Adrenal gland (tissue), 12 donors: Measurements from ENCODE around the gene PRKD1. TPM values are rescaled to one million over a fixed set of nuclear protein-coding genes. Genes with fewer than 3 reads are reported as not detected.

Experiments used
- DNase-seq, 7 donors: peaks; one replicate each; pipeline ENCODE4 v3.0.0-alpha.2; 2019 to 2020
- H3K27ac ChIP-seq, 5 donors: fragments of 200-600 bp; sonication (generic) in 4 of 5; 1 replicate in 3 of 5; 2 replicates in 2 of 5; pipeline versions ENCODE4 v1.5.1 to v1.8.0; 2016 to 2020; ENCODE audit warnings: mild to moderate bottlenecking in 1 of 5
- H3K27me3 ChIP-seq: fragments of 200-600 bp; 2 replicates; pipeline ENCODE4 v1.8.0; 2021
- H3K36me3 ChIP-seq, 2 donors: fragments of 200-600 bp; replicated peaks in 1 of 2; 1 replicate in 1 of 2; 2 replicates in 1 of 2; pipeline versions ENCODE4 v1.5.1 to v1.8.0; 2018 to 2022
- H3K4me1 ChIP-seq, 2 donors: fragments of 200-600 bp; replicated peaks in 1 of 2; 1 replicate in 1 of 2; 2 replicates in 1 of 2; pipeline versions ENCODE4 v1.5.1 to v1.8.0; 2018 to 2021
- H3K4me3 ChIP-seq, 4 donors: fragments of 200-600 bp; sonication (generic) in 3 of 4; one replicate each; pipeline ENCODE4 v1.5.1; 2016 to 2018
- H3K9me3 ChIP-seq, 3 donors: fragments of 200-600 bp; sonication (generic) in 1 of 3; replicated peaks in 1 of 3; 1 replicate in 2 of 3; 2 replicates in 1 of 3; pipeline versions ENCODE4 v1.5.1 to v1.8.0; 2016 to 2021
- POLR2A ChIP-seq, 2 donors: fragments of 450-650 bp; IDR thresholded peaks; one replicate each; pipeline ENCODE4 v1.6.1; 2017; ENCODE audit warnings: antibody characterized with exemption in 2 of 2, mild to moderate bottlenecking in 2 of 2, moderate library complexity in 1 of 2
- WGBS, 4 donors: extraction: QIAGEN DNeasy Blood & Tissue Kit in 2 of 4; methylation state at CpG; one replicate each; pipeline versions ENCODE4 v1.1.5 to v1.1.7; 2013 to 2017; 5-methylcytosine and 5-hydroxymethylcytosine counted together
- intact Hi-C, 2 donors: fragments of 100-400 bp; cut with DNase I; formaldehyde crosslinking; loops; one replicate each; pipeline versions ENCODE4 v1.14.1 to v1.15.0; 2022 to 2023
- polyA plus RNA-seq, 3 donors: library from polyadenylated mRNA; stranded (reverse); fragments of 200-250 nt in 2 of 3; fragments of 350-450 nt in 1 of 3; fragmentation: Illumina TruSeq in 1 of 3; extraction: RNeasy Lipid Tissue Mini Kit (QIAGEN cat#74804) in 1 of 3; gene quantifications; one replicate each; pipeline ENCODE4 v1.2.3, GENCODE V29; 2013 to 2014
- total RNA-seq, 9 donors: library from RNA; depleted of rRNA in 4 of 9; stranded (reverse); fragments of >200 nt in 4 of 9; fragments of 120-200 nt in 1 of 9; fragmentation: NEBNext Ultra II Directional in 1 of 9; extraction: Animal tissue kit (Norgen Biotek cat#: 25700) in 1 of 9; gene quantifications; one replicate each; pipeline versions ENCODE4 v1.1.0 to v1.2.4, GENCODE V29; 2013 to 2023
- TF ChIP-seq, protein P1 (sequence below), 6 experiments: fragments of 450-650 bp in 4 of 6; fragments of 200-600 bp in 2 of 6; sonication (generic) in 1 of 6; IDR thresholded peaks; 1 replicate in 5 of 6; 2 replicates in 1 of 6; pipeline versions ENCODE4 v1.5.1 to v1.8.0; 2016 to 2021; ENCODE audit warnings: antibody characterized with exemption in 6 of 6, mild to moderate bottlenecking in 2 of 6, moderate library complexity in 1 of 6
- donor health status: healthy with polysubstance abuse.
- donor health status: Bipolar disorder and iron deficiency.
- donor health status: DM: yes; HTN: yes; CAD: no.
- donor health status: DM: no; HTN: no; CAD: no.
- donor health status: DM: no; HTN: no; CAD: no.
- donor health status: DM: yes; HTN: yes; CAD: no.

PRKD1 gene
- total and polyA plus RNA-seq, 12 donors = 6.9 to 30.1 (median 22.0) TPM

DNA sequence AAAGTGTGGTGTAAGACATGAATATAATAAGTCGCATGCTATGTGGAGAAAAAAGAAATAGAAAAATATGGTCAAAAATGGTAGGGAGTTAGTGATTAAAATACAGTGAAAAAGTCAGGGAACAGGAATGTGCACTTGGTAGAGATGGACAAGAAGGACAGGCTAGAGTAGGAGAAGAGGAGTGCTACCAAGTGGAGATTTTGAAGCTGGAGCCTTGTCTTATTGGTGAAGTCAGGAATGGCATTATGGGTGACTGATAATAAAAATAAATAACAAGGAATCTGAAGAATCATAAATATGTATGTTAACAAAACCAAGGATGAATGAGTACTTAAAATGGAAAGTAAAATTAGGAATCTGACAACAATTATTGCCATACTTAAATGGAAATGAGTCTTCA lies 204.8 kb downstream of the PRKD1 start:
- no peak for DNase-seq
- H3K9me3 ChIP-seq = no peaks in the 10 kb centered on the region
- H3K4me1 ChIP-seq = peaks cover 8 to 25% of the 10 kb centered on the region in 2 donors
- no peaks in the 10 kb centered on the region for H3K36me3 ChIP-seq
- 95 to 97% (median 96%) methylated on average over 1 of the region's 1 CpG for WGBS, 4 donors
- no peak overlapping the region for H3K4me3 ChIP-seq
- H3K27ac ChIP-seq = no peak overlapping the region
- no peak for TF ChIP-seq POLR2A (IDR thresholded peaks at IDR 0.05)
- intact Hi-C loops = no loop called here
- H3K27me3 ChIP-seq = no peaks in the 10 kb centered on the region

GRCh38 chr14:29721586-29721985 lies 206.1 kb downstream of the PRKD1 start:
- no peaks in the 10 kb centered on the region for H3K36me3 ChIP-seq
- no peak overlapping the region for H3K27ac ChIP-seq
- H3K4me1 ChIP-seq = peaks cover 8 to 27% of the 10 kb centered on the region in 2 donors
- intact Hi-C loops = no loop called here
- H3K27me3 ChIP-seq = no peaks in the 10 kb centered on the region
- no peaks in the 10 kb centered on the region for H3K9me3 ChIP-seq
- WGBS, 4 donors = 50 to 75% (median 58%) methylated on average over 2 of the region's 2 CpGs
- no peak for DNase-seq
- no peak for TF ChIP-seq POLR2A (IDR thresholded peaks at IDR 0.05)
- TF ChIP-seq, protein P1, sequence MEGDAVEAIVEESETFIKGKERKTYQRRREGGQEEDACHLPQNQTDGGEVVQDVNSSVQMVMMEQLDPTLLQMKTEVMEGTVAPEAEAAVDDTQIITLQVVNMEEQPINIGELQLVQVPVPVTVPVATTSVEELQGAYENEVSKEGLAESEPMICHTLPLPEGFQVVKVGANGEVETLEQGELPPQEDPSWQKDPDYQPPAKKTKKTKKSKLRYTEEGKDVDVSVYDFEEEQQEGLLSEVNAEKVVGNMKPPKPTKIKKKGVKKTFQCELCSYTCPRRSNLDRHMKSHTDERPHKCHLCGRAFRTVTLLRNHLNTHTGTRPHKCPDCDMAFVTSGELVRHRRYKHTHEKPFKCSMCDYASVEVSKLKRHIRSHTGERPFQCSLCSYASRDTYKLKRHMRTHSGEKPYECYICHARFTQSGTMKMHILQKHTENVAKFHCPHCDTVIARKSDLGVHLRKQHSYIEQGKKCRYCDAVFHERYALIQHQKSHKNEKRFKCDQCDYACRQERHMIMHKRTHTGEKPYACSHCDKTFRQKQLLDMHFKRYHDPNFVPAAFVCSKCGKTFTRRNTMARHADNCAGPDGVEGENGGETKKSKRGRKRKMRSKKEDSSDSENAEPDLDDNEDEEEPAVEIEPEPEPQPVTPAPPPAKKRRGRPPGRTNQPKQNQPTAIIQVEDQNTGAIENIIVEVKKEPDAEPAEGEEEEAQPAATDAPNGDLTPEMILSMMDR (IDR thresholded peaks at IDR 0.05) = no peak
- H3K4me3 ChIP-seq = no peak overlapping the region

DNA sequence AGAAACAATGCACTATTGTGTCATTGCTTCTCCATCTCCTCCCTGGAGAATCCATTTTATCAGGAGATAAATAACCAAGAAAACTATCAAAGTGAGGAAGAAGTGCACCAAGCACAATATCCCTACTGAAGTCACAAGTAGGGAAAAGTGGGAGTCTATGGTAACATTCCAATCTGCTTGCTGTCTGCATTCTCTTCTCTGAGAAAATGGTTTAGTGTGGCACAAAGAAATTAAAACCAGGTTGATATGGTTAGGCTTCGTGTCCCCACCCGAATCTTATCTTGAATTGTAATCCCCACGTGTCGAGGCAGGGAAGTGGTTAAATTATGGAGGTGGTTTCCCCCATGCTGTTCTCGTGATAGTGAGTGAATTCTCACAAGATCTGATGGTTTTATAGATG lies 209.7 kb downstream of the PRKD1 start:
- no peak overlapping the region for H3K27ac ChIP-seq
- intact Hi-C loops = no loop called here
- no peak for TF ChIP-seq POLR2A (IDR thresholded peaks at IDR 0.05)
- TF ChIP-seq, protein P1 (IDR thresholded peaks at IDR 0.05) = no peak
- no peak for DNase-seq
- 63 to 78% (median 75%) methylated on average over 5 of the region's 5 CpGs for WGBS, 4 donors
- no peaks in the 10 kb centered on the region for H3K27me3 ChIP-seq
- no peaks in the 10 kb centered on the region for H3K36me3 ChIP-seq
- H3K4me1 ChIP-seq = peaks cover 12 to 24% of the 10 kb centered on the region in 2 donors
- no peaks in the 10 kb centered on the region for H3K9me3 ChIP-seq
- no peak overlapping the region for H3K4me3 ChIP-seq

- WGBS, 4 donors = 15 to 28% (median 20%) methylated on average over 1 of the region's 1 CpG
- peak in 6 of 7 donors; percentile 11 to 51 (median 15) for DNase-seq
- Histone ChIP-seq H3K36me3 (no peaks in the 10 kb centered on the region), H3K27ac (peak overlapping the region in 2 of 5 donors; percentile 33 to 45), H3K9me3 (no peaks in the 10 kb centered on the region), H3K4me3 (no peak overlapping the region), H3K27me3 (no peaks in the 10 kb centered on the region), H3K4me1 (peaks cover 4 to 16% of the 10 kb centered on the region in 2 donors)
- TF ChIP-seq, protein P1 (IDR thresholded peaks at IDR 0.05) = no peak
- TF ChIP-seq POLR2A (IDR thresholded peaks at IDR 0.05) = no peak
- intact Hi-C loops = no loop called here
These were observed 211.5 kb downstream of the PRKD1 start for GRCh38 chr14:29716150-29716549.

DNA sequence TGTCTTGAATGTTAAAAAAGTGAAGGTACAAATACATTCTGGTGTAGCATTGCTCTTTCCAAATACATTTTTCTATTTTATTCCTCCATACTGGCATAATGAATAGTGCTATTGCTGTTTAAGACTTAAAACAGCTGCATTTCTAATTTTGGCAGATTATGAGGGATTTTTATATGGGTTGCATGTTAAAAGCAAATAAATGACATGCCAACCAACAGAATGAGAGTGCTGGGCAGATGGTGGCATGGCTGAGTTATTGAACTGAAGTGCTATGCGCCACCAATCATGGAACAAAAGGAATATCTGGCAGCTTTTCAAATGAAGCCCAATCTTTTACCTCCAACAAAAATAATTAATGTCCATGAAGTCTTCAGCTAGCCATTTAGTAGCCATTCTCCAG lies 215.0 kb downstream of the PRKD1 start:
- H3K9me3 ChIP-seq = no peaks in the 10 kb centered on the region
- H3K4me3 ChIP-seq = no peak overlapping the region
- no peaks in the 10 kb centered on the region for H3K27me3 ChIP-seq
- DNase-seq = no peak
- no peak overlapping the region for H3K27ac ChIP-seq
- H3K4me1 ChIP-seq = peaks cover 4 to 16% of the 10 kb centered on the region in 2 donors
- H3K36me3 ChIP-seq = no peaks in the 10 kb centered on the region
- intact Hi-C loops = no loop called here
- 96 to 100% (median 99%) methylated on average over 1 of the region's 1 CpG for WGBS, 4 donors
- TF ChIP-seq, protein P1 (IDR thresholded peaks at IDR 0.05) = no peak
- TF ChIP-seq POLR2A (IDR thresholded peaks at IDR 0.05) = no peak
